G401 (cell line): ENCODE measurements around the gene FBXW9. TPM values are rescaled to one million over a fixed set of nuclear protein-coding genes. Genes with fewer than 3 reads are reported as not detected.
"Not testable (repeated sequence)": the region's sequence is repeated elsewhere in the genome, so short reads cannot be mapped to it uniquely, and the experiment has no call there.

ENCODE experiments used
- DNase-seq: peaks from one replicate; pipeline ENCODE4 v3.0.0-alpha.2; 2015; ENCODE audit warnings: low spot score
- in situ Hi-C: cut with HindIII; loops from 2 replicates; pipeline ENCODE4 v1.10.0; 2016; ENCODE audit warnings: low sequenced_read_pairs, mixed read lengths
- total RNA-seq: library from RNA; depleted of rRNA; stranded (reverse); fragments of >200 nt; shearing (Covaris generic); gene quantifications from 2 replicates; pipeline ENCODE4 v1.2.3, GENCODE V29; 2014; rRNA removed

FBXW9 gene
- 39.2 and 41.6 TPM in 2 replicates for total RNA-seq

DNA sequence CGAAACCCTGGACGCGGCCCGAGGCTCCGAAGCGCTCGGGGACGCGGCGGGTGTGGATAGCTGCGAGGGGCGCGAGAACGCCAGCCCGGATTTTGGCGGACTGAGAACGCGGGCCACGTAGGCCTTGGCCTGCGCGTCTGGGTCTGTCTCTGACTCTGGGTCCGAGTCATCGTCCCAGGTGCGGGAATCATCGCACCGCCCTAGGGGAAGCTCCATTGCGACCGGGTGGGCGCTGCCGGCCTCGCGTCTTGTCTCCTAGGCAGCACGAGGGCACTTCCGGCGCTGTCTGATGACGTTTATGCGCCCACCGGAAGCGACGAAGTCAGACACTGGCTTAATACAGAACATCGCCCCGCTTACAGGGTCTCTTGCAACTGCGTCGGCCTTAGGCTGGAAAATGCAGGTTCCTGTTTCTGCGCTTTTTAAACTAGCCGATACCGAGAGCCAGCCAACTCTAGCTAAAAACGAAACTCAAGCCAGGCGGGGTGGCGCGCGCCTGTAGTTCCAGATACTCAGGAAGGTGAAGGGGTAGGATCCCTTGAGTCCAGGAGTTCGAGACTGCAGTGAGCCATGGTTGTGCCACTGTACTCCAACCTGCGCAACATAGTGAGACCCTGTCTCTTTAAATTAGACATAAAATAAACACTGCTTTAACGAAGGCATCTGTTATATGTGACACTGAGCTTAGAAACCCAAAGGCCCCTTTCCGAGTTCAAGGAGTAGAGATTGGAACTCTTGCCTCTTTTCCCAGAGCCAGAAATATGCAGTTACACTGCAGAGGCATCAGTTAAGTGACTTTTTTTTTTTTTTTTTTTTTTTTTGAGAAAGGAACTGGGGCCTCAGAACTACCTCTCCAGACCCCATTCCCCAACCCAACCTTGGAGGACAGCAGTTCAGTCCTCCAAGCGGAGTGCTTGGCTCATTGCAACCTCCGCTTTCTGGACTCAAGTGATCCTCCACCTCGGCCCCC lies at the start of gene FBXW9:
Gene FBXW9, minus strand, starts transcription at position 266 of the 970 bp plus-strand sequence. Its CDS starts 50 bp downstream, at position 216.
- DNase-seq = peak; percentile 96
- in situ Hi-C loops = no loop called here

DNA sequence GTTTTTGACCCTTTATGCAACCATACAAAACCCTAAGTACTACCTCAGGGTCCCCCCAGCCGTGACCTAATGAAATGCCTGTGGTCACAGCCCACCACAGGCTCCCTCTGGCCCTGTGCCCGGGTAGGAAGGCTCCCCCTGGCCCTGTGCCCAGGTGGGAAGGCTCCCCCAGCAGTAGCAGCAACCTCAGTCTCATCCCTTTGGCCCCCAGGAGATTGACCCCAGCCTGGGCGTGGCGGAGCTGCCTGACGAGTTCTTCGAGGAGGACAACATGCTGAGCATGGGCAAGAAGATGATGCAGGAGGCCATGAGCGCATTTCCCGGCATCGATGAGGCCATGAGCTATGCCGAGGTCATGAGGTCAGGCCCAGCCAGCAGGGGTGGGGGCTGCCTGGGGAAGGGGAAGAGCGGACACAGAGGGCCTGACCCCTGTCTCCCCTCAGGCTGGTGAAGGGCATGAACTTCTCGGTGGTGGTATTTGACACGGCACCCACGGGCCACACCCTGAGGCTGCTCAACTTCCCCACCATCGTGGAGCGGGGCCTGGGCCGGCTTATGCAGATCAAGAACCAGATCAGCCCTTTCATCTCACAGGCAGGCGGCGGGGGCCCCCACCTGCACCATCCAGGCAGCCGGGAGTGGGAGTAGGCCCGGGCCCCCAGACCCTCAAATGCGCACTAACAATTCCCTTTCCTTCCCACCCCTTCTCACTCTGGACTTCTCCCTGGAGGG lies 48.9 kb upstream of the FBXW9 start:
- DNase-seq = no peak
- in situ Hi-C loops = no loop called here

GRCh38 chr19:12737835-12738351 lies 41.5 kb upstream of the FBXW9 start:
- DNase-seq = no peak
- in situ Hi-C loops = no loop called here

DNA sequence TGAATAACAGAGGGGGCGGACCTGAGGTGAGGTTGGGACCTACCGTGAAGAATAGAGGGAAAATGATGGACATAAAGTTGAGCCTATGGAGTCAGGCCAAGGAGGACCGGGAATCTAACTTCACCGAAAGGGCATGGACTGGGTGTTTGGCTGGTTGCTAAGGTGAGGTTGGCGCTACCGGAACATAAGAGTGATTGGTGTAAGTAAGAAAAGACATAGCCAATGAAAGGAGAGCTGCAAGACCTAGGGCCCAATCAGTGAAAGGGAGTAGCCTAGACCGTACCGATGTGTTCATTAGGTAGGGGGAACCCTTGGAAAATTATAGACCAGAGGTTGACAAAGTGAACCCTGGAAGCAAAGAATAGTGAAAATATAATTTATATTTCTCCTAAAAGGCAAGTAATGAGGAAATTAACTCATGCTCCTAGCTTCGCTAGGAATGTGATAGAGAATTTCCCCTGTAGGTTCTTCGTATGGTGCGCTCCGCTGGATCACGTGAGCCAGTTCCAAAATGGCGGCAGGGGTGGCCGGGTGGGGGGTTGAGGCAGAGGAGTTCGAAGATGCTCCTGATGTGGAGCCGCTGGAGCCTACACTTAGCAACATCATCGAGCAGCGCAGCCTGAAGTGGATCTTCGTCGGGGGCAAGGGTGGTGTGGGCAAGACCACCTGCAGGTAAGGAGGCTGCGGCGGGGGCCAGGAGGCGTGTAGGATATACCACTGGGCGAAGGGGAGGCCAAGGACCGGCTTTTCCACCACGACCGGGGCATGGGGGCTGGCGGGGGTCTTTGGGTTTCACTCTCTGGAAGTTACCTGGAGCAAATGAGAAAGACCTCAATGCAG lies 40.8 kb upstream of the FBXW9 start, which contains the start of gene GET3:
Gene GET3, plus strand, starts transcription at position 503 of the 840 bp plus-strand sequence. Its CDS starts 9 bp downstream, at position 512.
- peak; percentile 100 for DNase-seq
- in situ Hi-C loops = no loop called here

- no peak for DNase-seq
- in situ Hi-C loops = no loop called here
These were observed 37.2 kb upstream of the FBXW9 start for GRCh38 chr19:12733369-12734214.

- DNase-seq = no peak
- in situ Hi-C loops = no loop called here
These were observed 34.9 kb upstream of the FBXW9 start for GRCh38 chr19:12731337-12731736.

- DNase-seq = no peak
- in situ Hi-C loops = no loop called here
These were observed 33.6 kb upstream of the FBXW9 start for GRCh38 chr19:12730064-12730463.

DNA sequence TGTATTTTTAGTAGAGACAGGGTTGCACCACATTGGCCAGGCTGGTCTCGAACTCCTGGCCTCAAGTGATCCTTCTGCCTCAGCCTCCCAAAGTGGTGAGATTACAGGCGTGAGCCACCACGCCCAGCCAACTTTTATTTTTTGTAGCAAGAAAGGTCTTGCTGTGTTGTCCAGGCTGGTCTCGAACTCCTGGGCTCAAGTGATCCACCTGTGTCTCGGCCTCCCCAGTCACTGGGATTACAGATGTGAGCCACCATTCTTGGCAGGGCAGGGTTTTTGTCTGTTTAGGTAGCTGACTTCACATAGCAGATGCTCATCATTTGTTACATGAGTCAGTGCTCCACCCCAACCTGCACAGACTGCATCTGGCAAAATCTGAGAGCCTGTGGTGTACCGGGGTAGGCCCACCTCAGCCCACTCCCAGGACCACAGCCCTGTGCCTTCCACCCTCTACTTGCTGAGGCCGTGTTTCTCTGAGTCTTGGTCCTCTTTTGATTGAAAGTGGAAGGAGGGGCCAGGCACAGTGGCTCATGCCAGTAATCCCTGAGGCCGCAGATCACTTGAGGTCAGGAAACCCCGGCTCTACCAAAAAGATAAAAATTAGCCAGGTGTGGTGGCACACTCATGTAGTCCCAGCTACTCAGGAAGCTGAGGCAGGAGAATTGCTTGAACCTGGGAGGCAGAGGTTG lies 31.5 kb upstream of the FBXW9 start:
- DNase-seq = no peak
- in situ Hi-C loops = no loop called here

DNA sequence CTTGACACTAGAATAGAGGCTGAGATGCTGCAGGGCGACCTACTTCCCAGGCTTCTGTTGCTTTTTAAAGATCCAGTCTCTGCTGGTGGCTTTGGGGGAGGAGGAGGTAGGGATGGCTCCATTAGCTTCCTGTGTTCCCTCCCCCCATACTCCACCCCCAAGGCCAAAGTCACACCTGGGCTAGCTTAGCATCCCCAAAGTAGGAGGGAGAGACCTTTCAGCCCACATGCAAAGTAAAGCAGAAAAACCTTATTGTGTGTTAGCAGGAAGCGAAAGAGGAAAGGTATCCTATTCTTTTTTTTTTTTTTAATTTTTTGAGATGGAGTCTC lies 30.5 kb upstream of the FBXW9 start:
- in situ Hi-C loops = no loop called here
- DNase-seq = no peak

GRCh38 chr19:12725612-12726011 lies 29.2 kb upstream of the FBXW9 start:
- DNase-seq, in situ Hi-C loops: not testable (repeated sequence)

GRCh38 chr19:12723641-12724426 lies 27.4 kb upstream of the FBXW9 start, which contains the start of gene TNPO2:
Gene TNPO2 (minus strand): TSS chr19:12723932. CDS start chr19:12720977, 2,955 bp downstream.
- peak; percentile 83 for DNase-seq
- in situ Hi-C loops = no loop called here

DNA sequence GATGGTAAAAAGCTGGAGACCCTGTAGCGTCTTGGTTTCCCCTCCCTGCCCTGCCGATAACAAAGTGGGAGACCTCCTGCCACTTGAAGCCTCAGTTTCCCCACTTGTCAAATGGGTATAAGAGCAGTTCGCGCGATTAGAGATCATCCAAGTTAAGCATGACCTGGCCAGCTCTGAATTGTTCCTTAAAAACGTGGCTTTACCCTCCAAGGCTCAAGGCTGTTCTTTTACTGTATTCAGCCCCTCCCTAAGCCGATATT lies 26.9 kb upstream of the FBXW9 start:
- in situ Hi-C loops = no loop called here
- no peak for DNase-seq

DNA sequence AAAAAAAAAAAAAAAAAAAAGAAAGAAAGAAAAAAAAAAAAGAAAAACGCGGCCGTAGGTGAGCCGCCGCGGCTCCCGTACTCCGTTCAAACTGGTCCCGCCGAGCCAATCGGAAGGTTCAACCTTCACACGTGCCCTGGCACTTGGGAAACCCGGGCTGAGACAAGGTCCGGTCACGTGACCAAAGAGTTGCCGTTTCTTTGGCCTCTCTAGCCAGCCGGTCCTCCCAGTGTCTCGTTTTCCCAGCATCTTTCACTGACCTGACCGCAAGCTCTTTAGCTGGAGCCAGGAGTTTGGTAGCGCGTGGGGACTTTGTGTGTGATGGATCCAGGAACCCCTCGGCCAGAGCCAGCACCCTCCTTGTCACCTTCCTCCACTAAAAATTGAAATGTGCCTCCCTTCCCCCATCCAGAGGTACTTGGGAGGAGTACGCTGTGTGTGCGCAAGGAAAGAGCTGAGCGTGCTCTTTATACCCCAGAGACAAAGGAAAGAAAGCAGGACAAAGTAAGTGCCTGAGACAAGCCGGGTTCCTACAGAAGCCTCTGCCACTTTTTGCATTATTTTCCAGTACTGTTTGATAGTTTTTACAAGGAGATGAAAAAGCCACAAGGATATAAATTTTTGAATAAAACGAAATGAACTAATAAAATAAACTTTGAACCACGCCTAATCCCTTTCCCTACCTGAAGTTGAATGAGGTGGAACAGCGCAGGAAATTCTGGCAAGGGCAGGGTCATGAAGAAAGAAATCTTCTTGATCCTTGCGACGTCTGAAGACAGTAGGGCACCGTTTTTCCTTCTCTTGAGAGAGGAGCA lies 26.3 kb upstream of the FBXW9 start:
- in situ Hi-C loops = no loop called here

DNA sequence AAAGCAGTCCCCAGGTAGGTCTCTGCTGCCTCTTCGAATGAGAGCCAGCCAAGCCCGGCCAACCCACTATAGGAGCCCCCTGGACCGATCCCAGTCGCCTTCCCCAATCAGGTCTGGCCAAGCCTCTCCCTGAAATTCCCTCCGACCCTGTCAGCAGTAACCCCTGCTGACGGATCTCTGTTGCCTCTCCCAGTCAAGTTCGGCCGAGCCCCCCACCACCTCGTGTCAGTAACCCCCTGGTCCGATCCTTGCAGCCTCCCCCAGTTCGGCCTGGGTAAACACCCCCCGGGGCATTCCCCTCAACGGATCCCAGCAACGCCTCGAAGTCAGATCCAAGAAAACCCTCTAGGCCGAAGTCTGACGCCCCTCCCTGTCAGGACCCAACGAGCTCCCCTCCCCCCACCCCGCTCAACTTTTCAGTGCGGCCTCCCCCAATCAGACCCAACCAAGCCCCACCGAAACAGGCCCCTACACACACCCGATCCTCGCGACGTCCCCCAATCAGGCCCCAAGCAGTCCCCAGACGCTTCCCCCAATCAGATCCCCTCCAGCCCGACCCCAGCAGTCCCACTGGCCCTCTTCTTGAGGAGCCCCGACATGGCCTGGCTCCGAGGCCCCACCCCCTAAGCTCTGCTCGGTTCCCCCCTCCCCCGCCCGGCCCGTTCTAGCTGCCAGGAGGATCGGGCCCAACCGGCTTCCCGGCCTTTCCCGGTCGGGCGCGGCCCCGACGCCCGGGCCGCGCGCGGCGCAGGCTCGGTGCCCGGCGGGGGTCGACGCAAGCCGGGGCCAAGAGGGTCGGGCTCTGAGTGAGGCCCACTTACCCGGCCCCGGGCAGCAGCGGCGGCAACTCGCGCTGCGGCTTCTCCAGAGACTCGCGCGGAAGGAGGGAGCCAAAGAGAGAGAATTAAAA lies 25.5 kb upstream of the FBXW9 start:
- in situ Hi-C loops = no loop called here
- DNase-seq = peak; percentile 49

More for the DNA sequence above, 26.3 kb upstream of the FBXW9 start:
- DNase-seq = peak; percentile 99
